ENCODE data around the gene DCLRE1A. TPM values are rescaled to one million over a fixed set of nuclear protein-coding genes. Genes with fewer than 3 reads are reported as not detected.

DCLRE1A gene
- total RNA-seq, 1 experiment from 2014 or later, result 15.0 TPM

GRCh38 chr10:113872139-113873030 is 18.5 kb upstream of the DCLRE1A start:
- Histone ChIP-seq H3K4me3 (ENCODE audit: low read depth in 2 of 2, low read length in 2 of 2) (no peak overlapping the region), H3K9me3 (ENCODE audit: control insufficient read depth, insufficient read depth, low read depth, low read length) (peaks cover 14% of the 10 kb centered on the region; the same call in 1 of the 2 replicates), H3K27ac (ENCODE audit: low read length) (no peak overlapping the region), H3K27me3 (ENCODE audit: control insufficient read depth, insufficient read depth, low read length) (no peaks in the 10 kb centered on the region), H3K36me3 (ENCODE audit: control insufficient read depth, insufficient read depth, low read length) (peaks cover 9% of the 10 kb centered on the region), H3K4me1 (ENCODE audit: control insufficient read depth, insufficient read depth, low read length) (no peaks in the 10 kb centered on the region)
- DNase-seq (ENCODE audit: low read depth, low spot score) (no peak), ATAC-seq (no peak)
- no peak for TF ChIP-seq TCF7L2 (IDR thresholded peaks at IDR 0.05; ENCODE audit: low read depth, low read length)
- TF ChIP-seq REST (IDR thresholded peaks at IDR 0.05; ENCODE audit: insufficient read depth in 1 of 2, low read depth in 2 of 2, low read length in 1 of 2), result no peak
- TF ChIP-seq POLR2AphosphoS5 (IDR thresholded peaks at IDR 0.05; ENCODE audit: low read depth, low read length), result no peak
- TF ChIP-seq, protein P1, sequence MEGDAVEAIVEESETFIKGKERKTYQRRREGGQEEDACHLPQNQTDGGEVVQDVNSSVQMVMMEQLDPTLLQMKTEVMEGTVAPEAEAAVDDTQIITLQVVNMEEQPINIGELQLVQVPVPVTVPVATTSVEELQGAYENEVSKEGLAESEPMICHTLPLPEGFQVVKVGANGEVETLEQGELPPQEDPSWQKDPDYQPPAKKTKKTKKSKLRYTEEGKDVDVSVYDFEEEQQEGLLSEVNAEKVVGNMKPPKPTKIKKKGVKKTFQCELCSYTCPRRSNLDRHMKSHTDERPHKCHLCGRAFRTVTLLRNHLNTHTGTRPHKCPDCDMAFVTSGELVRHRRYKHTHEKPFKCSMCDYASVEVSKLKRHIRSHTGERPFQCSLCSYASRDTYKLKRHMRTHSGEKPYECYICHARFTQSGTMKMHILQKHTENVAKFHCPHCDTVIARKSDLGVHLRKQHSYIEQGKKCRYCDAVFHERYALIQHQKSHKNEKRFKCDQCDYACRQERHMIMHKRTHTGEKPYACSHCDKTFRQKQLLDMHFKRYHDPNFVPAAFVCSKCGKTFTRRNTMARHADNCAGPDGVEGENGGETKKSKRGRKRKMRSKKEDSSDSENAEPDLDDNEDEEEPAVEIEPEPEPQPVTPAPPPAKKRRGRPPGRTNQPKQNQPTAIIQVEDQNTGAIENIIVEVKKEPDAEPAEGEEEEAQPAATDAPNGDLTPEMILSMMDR (IDR thresholded peaks at IDR 0.05), result no peak
- no peak for TF ChIP-seq SIN3A (IDR thresholded peaks at IDR 0.05; ENCODE audit: borderline replicate concordance, insufficient read depth, low read depth, low read length)
- in situ Hi-C loops (cut with HindIII; ENCODE audit: low pct_unique_long_range_greater_than_20kb, low sequenced_read_pairs) (no loop called here), intact Hi-C loops (cut with micrococcal nuclease; ENCODE audit: unreplicated experiment) (no loop called here)
- ChIA-PET CTCF (no interaction called here), POLR2A (interaction anchor here (0.6 kb wide), 1 partner anchor 209 kb away, joined by 4 read pairs; no protein-coding TSS in a partner anchor)
- BruUV-seq (replicated peaks), result no TSS peak

GRCh38 chr10:113869789-113870188 is 15.9 kb upstream of the DCLRE1A start:
- ATAC-seq (no peak), DNase-seq (ENCODE audit: low read depth, low spot score) (no peak)
- H3K9me3 ChIP-seq (ENCODE audit: control insufficient read depth, insufficient read depth, low read depth, low read length), result peaks cover 14% of the 10 kb centered on the region; the same call in 1 of the 2 replicates
- no peaks in the 10 kb centered on the region for H3K27me3 ChIP-seq (ENCODE audit: control insufficient read depth, insufficient read depth, low read length)
- intact Hi-C loops (cut with micrococcal nuclease; ENCODE audit: unreplicated experiment) (no loop called here), in situ Hi-C loops (cut with HindIII; ENCODE audit: low pct_unique_long_range_greater_than_20kb, low sequenced_read_pairs) (no loop called here)
- ChIA-PET CTCF (no interaction called here), POLR2A (no interaction called here)
- no peak overlapping the region for H3K27ac ChIP-seq (ENCODE audit: low read length)
- no peaks in the 10 kb centered on the region for H3K4me1 ChIP-seq (ENCODE audit: control insufficient read depth, insufficient read depth, low read length)
- H3K4me3 ChIP-seq (ENCODE audit: low read depth in 2 of 2, low read length in 2 of 2), result no peak overlapping the region
- peaks cover 3% of the 10 kb centered on the region; the same call in 1 of the 2 replicates for H3K36me3 ChIP-seq (ENCODE audit: control insufficient read depth, insufficient read depth, low read length)
- TF ChIP-seq, protein P1 (IDR thresholded peaks at IDR 0.05), result no peak
- TF ChIP-seq POLR2AphosphoS5 (IDR thresholded peaks at IDR 0.05; ENCODE audit: low read depth, low read length), result no peak
- TF ChIP-seq SIN3A (IDR thresholded peaks at IDR 0.05; ENCODE audit: borderline replicate concordance, insufficient read depth, low read depth, low read length), result no peak
- no peak for TF ChIP-seq TCF7L2 (IDR thresholded peaks at IDR 0.05; ENCODE audit: low read depth, low read length)
- no peak for TF ChIP-seq REST (IDR thresholded peaks at IDR 0.05; ENCODE audit: insufficient read depth in 1 of 2, low read depth in 2 of 2, low read length in 1 of 2)
- BruUV-seq (replicated peaks), result no TSS peak

Measured in Panc1 (cell line).